Activated B cell treated with CpG ODN at 0.5 μM for 24 hours (primary cell): ENCODE data around the gene GGCX. TPM values are rescaled to one million over a fixed set of nuclear protein-coding genes. Genes with fewer than 3 reads are reported as not detected.

Experiments
- ATAC-seq: fragments of 200-7000 bp; cut with Tn5 transposase; one replicate; pipeline ENCODE4 v1.10.0; 2021; ENCODE audit warnings: low read depth, mild to moderate bottlenecking, moderate library complexity
- CTCF ChIA-PET: fragments of 350-600 bp; sonication (Branson Sonifier 250); formaldehyde crosslinking; loops from one replicate; lab custom pipeline; 2021; ENCODE audit warnings: antibody characterized with exemption; lab: Charles Lee
- POLR2A ChIA-PET: fragments of 350-600 bp; sonication (Branson Sonifier 250); formaldehyde crosslinking; loops from one replicate; lab custom pipeline; 2021; ENCODE audit warnings: antibody characterized with exemption; lab: Charles Lee
- DNase-seq: peaks from one replicate; pipeline ENCODE4 v3.0.0; 2022
- H3K27ac Mint-ChIP-seq: one replicate; pipeline ENCODE4 v1.8.0; 2020; ENCODE audit warnings: mixed read lengths
- H3K27me3 Mint-ChIP-seq: one replicate; pipeline ENCODE4 v1.8.0; 2021; ENCODE audit warnings: mixed read lengths
- H3K36me3 Mint-ChIP-seq: one replicate; pipeline ENCODE4 v1.8.0; 2021; ENCODE audit warnings: low read depth, mixed read lengths
- H3K4me1 Mint-ChIP-seq: one replicate; pipeline ENCODE4 v1.8.0; 2021; ENCODE audit warnings: mixed read lengths
- H3K4me3 Mint-ChIP-seq: one replicate; pipeline ENCODE4 v1.8.0; 2020; ENCODE audit warnings: mild to moderate bottlenecking, mixed read lengths
- H3K9me3 Mint-ChIP-seq: one replicate; pipeline ENCODE4 v1.8.0; 2020; ENCODE audit warnings: mixed read lengths
- intact Hi-C: fragments of 100-400 bp; cut with micrococcal nuclease; formaldehyde crosslinking; loops from one replicate; pipeline ENCODE4 v1.15.1; 2024
- total RNA-seq: library from RNA; stranded (reverse); gene quantifications from 2 replicates; pipeline ENCODE4 v1.2.3, GENCODE V29; 2022
- TF ChIP-seq, protein P1 (sequence below): fragments of 200-600 bp; IDR thresholded peaks from one replicate; pipeline ENCODE4 v1.8.0; 2022; ENCODE audit warnings: antibody characterized with exemption, mild to moderate bottlenecking

The GGCX gene
- total RNA-seq, 1 donor from 2014 or later, result 30.7 TPM

DNA sequence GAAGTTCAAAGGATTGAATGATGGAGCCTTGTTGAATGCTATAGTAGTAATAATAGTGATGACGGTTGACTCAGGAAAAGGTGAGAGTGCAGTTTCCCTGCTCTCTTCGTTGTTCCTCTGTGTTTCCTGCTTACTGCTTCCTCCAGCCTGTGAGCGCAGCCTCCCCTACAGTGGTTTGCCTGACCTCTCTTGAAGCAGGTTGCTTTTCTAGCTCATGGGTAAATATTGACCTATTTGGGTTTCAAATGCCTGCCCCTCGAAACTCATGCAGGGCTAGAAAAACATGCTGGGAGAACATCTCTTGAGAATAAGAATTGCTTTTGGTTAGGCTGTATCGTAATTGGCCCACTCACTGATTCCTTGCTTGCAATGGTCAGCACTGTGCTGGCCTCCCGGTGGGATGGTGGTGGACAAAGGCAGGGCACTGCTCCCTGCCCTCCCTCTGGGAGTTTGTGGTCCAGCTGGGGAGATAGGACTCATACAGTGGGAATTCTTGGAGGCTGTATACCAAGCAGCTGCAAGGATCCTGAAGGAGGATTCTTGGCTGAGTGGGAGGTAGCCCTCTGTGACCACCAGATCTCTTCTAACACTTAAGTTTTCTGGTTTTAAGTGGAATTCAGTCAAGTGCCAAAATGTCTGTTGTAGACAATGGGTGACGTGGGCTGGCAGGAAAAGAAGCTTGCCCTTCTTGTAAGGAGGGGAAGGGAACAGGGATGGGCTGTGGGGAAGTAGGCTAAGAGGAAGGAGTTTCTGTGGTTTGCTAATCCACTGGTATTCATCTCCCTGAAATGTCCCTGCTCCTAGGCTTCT lies 28.9 kb upstream of the GGCX start:
- H3K9me3 Mint-ChIP-seq, result no peaks in the 10 kb centered on the region
- DNase-seq (no peak), ATAC-seq (no peak)
- H3K4me3 Mint-ChIP-seq, result no peak overlapping the region
- H3K4me1 Mint-ChIP-seq, result peaks cover 35% of the 10 kb centered on the region
- no peak overlapping the region for H3K27ac Mint-ChIP-seq
- POLR2A ChIA-PET, result interaction anchor here (1.2 to 6.8 kb wide), 2 partner anchors 11 to 15 kb away, joined by 3 to 45 read pairs; partner anchors contain the start of gene VAMP8
- H3K36me3 Mint-ChIP-seq, result peaks cover 6% of the 10 kb centered on the region
- TF ChIP-seq, protein P1, sequence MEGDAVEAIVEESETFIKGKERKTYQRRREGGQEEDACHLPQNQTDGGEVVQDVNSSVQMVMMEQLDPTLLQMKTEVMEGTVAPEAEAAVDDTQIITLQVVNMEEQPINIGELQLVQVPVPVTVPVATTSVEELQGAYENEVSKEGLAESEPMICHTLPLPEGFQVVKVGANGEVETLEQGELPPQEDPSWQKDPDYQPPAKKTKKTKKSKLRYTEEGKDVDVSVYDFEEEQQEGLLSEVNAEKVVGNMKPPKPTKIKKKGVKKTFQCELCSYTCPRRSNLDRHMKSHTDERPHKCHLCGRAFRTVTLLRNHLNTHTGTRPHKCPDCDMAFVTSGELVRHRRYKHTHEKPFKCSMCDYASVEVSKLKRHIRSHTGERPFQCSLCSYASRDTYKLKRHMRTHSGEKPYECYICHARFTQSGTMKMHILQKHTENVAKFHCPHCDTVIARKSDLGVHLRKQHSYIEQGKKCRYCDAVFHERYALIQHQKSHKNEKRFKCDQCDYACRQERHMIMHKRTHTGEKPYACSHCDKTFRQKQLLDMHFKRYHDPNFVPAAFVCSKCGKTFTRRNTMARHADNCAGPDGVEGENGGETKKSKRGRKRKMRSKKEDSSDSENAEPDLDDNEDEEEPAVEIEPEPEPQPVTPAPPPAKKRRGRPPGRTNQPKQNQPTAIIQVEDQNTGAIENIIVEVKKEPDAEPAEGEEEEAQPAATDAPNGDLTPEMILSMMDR, result no peak
- intact Hi-C loops, result no loop called here
- CTCF ChIA-PET, result no interaction called here
- H3K27me3 Mint-ChIP-seq, result no peaks in the 10 kb centered on the region

- no peaks in the 10 kb centered on the region for H3K36me3 Mint-ChIP-seq
- no peak overlapping the region for H3K4me3 Mint-ChIP-seq
- no peaks in the 10 kb centered on the region for H3K27me3 Mint-ChIP-seq
- DNase-seq (no peak), ATAC-seq (no peak)
- TF ChIP-seq, protein P1, result no peak
- H3K27ac Mint-ChIP-seq, result no peak overlapping the region
- H3K4me1 Mint-ChIP-seq, result peaks cover 32% of the 10 kb centered on the region
- CTCF ChIA-PET, result no interaction called here
- H3K9me3 Mint-ChIP-seq, result no peaks in the 10 kb centered on the region
- intact Hi-C loops, result no loop called here
- POLR2A ChIA-PET, result interaction anchor here (0.7 to 2.5 kb wide), 2 partner anchors 10 to 29 kb away, joined by 3 to 7 read pairs; no protein-coding TSS in a partner anchor
Observed at GRCh38 chr2:85589181-85589580, 27.9 kb upstream of the GGCX start.

DNA sequence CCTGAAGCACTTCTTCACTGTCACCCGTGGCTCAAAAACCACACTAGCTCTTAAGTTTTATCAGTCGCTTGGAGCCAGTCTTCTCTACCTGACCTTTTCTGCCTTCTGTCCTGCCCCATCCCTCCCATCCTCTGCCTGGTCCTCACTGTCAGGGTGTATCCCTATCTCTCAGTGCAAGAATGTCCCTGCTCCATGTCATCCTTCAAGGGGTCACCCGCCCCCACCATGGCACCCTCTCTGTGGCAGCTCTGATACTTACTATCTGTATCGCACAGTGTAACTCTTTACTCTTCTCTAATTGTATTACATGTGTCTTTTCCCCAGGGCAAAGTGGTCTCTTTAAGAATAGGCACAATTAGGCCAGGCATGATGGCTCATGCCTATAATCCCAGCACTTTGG lies 27.4 kb upstream of the GGCX start:
- Mint-ChIP-seq H3K4me3 (no peak overlapping the region), H3K4me1 (peaks cover 36% of the 10 kb centered on the region), H3K9me3 (no peaks in the 10 kb centered on the region), H3K27me3 (no peaks in the 10 kb centered on the region), H3K27ac (no peak overlapping the region), H3K36me3 (peaks cover under 1% of the 10 kb centered on the region)
- TF ChIP-seq, protein P1, result no peak
- ChIA-PET POLR2A (interaction anchor here (0.6 to 2.5 kb wide), 4 partner anchors 9 to 261 kb away, joined by 3 to 7 read pairs (median 5); partner anchors contain the start of gene VAMP8), CTCF (no interaction called here)
- ATAC-seq (no peak), DNase-seq (no peak)
- intact Hi-C loops, result no loop called here

GRCh38 chr2:85588236-85588635 lies 26.9 kb upstream of the GGCX start:
- H3K4me1 Mint-ChIP-seq, result peaks cover 39% of the 10 kb centered on the region
- POLR2A ChIA-PET, result interaction anchor here (0.6 to 2.5 kb wide), 4 partner anchors 9 to 261 kb away, joined by 4 to 7 read pairs (median 5); partner anchors contain the start of genes TMEM150A and VAMP8
- no peak overlapping the region for H3K27ac Mint-ChIP-seq
- CTCF ChIA-PET, result interaction anchor here (1.2 kb wide), 1 partner anchor 36 kb away, joined by 4 read pairs; no protein-coding TSS in a partner anchor
- intact Hi-C loops, result no loop called here
- no peaks in the 10 kb centered on the region for H3K9me3 Mint-ChIP-seq
- peaks cover 3% of the 10 kb centered on the region for H3K36me3 Mint-ChIP-seq
- no peak for DNase-seq
- H3K27me3 Mint-ChIP-seq, result no peaks in the 10 kb centered on the region
- TF ChIP-seq, protein P1, result no peak
- ATAC-seq, result no peak
- H3K4me3 Mint-ChIP-seq, result no peak overlapping the region

GRCh38 chr2:85585781-85586105 lies 24.4 kb upstream of the GGCX start:
- Mint-ChIP-seq H3K9me3 (no peaks in the 10 kb centered on the region), H3K27me3 (no peaks in the 10 kb centered on the region), H3K27ac (no peak overlapping the region), H3K36me3 (peaks cover 19% of the 10 kb centered on the region), H3K4me3 (peak overlapping the region; percentile 82), H3K4me1 (peaks cover 44% of the 10 kb centered on the region)
- ChIA-PET POLR2A (interaction anchor here (0.6 to 5.9 kb wide), 3 partner anchors 10 to 47 kb away, joined by 4 to 59 read pairs (median 10); partner anchors contain the start of genes MAT2A and RNF181), CTCF (no interaction called here)
- TF ChIP-seq, protein P1, result no peak
- no peak for ATAC-seq
- intact Hi-C loops, result loop anchor here (2.0 kb wide), 1 partner anchor 17 kb away; the partner anchor contains the start of gene TMEM150A
- no peak for DNase-seq
